AG08396 (cell line): Measurements from ENCODE around the gene C9orf43.
A peak's percentile ranks its signal among the peaks of the same experiment; 100 is the strongest.
"Not testable (repeated sequence)": the region's sequence is repeated elsewhere in the genome, so short reads cannot be mapped to it uniquely, and the experiment has no call there.

Experiments
- DNase-seq: peaks from one replicate; pipeline ENCODE4 v3.0.0; 2012; ENCODE audit warnings: low spot score, mixed read lengths

The C9orf43 gene

DNA sequence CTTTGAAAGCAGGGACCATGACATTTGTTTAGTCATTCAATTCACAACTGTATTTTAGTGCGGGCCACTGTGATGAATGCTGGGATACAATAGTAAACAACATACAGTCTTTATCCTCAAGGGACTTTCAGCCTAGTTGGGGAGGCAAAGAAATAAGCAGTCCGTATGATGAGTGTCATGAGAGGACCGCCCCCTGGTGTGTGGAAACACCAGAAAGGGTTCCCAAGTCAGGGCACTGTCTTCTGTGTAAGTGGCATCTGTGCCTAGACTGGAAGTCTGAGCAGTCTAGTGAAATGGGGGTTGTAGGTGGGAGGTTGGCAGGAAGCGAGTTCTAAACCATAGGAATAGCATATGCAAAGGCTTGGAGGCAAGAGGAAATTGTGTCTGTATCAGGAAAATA is 6.8 kb downstream of the C9orf43 start:
- DNase-seq = no peak

DNA sequence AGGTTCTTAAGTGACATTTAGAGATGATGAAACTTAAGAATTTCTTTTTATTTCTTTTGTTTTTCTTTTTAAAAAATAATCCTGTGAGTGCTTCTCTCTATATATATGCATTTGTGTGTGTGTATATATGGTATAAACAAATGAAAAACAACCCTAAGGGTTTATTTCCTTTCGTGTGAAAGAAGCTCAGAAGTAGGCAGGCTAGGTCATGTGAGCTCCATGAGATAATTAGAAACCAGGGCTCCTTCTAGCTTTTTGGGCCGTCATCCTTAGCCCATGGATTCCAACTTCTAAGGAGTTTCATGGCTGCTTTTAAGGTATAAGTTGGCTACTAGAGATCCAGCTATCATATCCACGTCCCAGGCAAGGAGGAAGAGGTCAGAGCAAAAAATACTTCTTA is 11.2 kb downstream of the C9orf43 start:
- no peak for DNase-seq

DNA sequence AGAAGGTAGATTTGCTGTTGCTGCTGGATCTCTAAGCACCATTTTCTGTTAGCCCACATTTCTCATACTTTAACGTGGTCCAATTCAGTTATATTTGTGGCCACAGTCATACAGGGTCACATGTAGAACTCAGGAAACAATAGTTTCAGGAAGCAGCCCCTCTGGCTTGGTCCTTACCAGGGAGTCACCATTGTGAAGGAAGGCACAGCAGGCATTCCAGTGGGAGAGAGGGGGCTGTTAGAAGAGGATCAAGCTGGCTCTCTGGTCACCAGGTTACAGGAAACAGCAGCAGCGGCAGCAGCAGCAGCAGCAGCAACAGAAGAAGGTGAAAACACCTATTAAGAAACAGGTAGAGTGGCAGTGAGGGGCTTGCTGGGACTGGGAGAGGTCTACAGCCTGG is 14.5 kb downstream of the C9orf43 start:
- no peak for DNase-seq

DNA sequence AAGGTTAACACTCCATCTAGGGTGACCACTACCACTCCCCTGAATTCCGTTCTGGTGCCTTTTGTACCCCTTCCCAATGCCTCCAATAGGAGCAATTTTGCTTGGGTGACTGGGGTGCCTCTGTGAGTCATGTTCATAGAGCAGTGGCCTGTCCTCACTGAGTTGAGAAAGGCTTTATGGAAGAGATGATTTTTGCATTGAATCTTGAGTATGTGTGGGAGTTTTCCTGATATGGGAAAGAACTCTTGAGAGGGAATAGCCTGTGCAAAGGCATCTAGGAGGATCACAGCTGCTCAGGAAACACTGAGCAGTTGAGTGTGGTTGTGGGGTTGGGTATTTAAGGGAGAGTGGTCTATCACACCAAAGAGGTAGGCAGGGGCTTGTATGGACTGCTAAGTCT is 16.2 kb downstream of the C9orf43 start:
- no peak for DNase-seq

DNA sequence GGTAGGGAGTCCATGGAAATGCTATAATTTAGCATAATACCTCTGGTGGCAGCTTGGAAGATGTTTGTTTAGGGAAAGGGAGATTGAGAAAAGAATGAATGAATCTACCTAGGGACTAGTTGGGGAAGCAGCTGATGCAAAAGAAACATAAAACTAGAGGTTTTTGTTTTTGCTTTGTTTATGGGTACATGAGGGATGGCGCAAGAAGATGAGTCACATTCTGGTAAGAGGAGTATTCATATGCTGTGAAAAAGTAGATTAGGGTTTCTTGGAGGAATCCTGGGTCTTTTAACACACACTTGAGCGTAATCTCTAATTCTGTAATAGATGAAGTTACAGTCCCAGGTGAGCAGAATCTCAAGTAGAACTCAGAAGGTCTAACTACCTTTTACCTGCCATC is 17.1 kb downstream of the C9orf43 start:
- DNase-seq = no peak

DNA sequence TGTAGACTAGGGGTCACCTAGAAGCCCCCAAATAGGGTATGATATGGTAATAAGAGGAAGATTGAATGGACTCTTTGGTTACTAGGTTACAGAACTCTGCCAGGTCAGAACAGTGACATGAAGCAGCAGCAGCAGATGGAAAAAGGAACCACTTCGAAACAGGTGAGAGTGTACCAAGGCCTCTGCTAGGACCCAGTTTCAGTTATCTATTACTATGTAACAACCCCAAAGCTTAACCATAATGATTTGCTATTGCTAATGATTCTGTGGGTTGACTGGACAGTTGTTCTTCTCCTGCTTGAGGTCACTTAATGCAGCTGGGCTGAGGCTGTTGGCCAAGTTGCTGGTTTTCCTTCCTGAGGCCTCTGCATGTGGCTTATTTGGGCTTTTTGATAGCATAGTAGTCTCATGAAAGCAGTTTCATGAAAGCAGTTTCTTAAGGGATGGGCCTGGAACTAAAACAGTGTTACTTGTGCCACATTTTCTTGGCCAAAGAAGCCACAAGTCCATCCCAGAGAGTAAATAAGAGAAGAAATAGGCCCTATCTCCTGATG is 17.6 kb downstream of the C9orf43 start:
- no peak for DNase-seq

DNA sequence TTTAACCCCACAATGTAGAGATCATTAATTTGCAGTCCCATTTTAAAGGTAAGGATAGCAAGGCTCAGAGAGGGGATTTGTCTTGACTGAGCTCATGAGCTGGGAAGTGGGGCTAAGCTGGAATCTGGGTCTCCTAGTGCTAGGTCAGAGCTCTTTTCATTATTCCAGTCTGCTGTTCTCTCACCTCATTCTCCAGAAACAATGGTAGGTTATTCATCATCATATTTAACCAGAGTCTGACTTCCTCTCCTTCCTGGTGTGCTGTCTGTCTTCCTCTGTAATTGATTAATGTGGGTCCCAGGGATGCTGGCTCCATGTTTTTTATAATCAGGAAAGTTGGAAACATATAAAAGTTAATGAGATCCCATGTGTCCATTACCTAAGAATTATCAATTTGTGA is 20.6 kb downstream of the C9orf43 start:
- DNase-seq = no peak

DNA sequence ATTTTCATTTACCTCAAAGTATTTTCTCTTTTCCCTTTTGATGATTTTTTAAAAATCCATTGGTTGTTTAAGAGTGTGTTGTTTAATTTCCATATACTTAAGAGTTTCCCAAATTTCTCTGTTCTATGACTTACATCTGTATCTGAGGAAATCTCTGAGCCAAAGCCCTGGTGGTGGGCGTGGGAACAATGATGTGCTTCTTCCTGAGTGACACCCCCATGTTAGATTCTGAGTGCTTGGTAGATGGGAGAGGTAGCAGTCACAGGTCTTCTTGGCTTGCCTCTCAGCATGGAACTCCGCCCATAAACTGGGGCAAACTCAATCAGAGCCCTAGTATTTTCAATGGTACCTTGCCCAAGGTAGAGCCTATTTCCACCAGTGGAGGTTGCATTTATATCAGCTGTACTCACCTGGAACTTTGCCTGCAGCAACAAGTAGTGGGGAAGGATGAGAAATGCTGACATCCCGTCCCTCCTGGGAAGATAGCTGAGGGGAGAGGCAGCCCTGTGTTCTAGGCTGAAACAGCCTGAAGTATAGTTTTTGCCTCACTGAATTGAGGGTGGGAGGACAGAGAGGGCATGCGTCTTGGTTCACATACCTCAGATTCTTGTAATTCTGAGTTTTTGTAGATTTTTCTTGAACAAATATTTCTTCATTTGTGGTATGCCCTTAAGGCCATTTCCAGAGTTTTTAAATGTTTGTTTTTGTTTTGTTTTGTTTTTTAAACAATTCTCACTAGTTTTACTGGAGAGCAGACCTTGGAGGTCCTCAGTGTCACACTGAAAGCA is 26.4 kb downstream of the C9orf43 start:
- DNase-seq = peak; percentile 39

DNA sequence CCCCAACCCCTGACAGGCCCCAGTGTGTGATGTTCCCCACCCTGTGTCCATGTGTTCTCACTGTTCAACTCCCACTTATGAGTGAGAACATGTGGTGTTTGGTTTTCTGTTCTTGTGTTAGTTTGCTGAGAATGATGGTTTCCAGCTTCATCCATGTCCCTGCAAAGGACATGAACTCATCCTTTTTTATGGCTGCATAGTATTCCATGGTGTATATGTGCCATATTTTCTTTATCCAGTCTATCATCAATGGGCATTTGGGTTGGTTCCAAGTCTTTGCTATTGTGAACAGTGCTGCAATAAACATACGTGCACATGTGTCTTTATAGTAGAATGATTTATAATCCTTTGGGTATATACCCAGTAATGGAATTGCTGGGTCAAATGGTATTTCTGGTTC is 27.2 kb downstream of the C9orf43 start:
- not testable (repeated sequence) for DNase-seq

DNA sequence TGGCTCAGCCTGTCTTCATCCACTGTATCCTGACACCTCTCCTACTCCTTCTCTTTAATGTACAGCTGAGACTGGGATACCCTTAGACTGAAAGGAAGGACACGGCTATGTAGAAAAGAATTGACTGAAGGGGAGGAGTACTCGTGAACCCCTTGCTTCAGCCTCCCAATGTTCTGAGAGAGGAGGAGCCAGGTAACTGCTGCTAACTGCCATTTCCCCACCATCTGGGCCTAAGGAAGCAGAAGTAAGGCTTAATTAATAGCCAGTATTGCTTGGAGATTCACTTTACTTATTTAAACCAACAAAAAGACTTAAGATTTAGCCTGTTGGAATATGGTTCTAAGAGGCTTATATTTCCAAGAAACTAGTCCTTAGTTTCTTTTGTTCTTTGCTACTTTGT is 34.2 kb downstream of the C9orf43 start:
- no peak for DNase-seq

DNA sequence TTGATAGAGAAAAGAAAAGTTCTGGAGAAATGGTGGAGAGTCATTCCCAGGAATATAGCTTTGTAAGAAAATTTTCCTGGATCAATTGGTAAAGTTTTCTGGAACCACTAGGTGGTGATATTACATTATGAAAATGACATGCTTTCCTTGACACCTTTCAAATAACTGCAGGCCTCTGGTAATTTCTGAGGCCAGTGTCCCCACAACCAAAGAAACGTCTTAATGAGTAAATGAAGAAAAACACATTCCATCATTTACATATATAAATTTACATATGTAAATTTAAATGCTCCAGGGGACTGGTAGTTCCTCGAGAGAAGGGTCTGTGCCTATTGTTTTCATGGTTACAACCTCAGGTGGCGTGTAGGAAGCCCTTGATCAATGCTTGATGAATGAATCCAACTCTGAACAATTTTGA is 35.8 kb downstream of the C9orf43 start:
- peak; percentile 67 for DNase-seq

DNA sequence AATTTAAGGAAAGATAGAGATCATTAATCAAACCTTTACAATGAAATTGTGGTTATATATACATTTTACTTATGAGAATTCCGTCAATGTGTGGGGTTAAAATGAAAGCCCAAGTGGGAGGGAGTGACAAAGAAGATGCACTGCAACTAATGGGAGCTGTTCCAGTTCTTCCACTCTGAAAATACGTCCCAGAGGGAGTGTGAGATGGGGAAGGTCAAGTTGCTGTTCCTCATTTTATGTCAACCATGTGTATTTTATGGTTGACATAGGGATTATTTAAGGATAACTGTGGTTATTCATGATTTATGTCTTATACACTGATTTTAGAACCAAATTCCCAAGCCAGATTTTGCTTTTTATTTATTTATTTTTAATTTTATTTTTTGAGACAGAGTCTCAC is 38.8 kb downstream of the C9orf43 start:
- no peak for DNase-seq

DNA sequence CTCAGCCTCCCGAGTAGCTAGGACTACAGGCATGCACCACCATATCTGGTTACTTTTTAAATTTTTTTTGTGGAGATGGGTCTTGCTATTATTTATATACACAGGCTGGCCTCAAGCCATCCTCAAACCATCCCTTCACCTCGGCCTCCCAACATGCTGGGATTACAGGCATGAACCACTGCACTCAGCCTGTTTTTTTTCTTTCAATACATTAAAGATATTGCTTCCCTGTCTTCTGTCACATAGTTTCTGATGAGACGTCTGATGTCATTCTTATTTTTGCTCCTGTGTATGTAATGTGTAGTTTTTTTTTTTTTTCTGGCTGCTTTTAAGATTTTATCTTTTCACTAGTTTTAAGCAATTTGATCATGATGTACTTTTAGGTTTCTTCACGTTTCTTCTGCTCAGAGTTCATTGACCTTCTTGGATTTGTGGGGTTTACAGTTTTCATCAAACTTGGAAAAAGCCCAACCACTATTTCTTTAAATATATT is 41.6 kb downstream of the C9orf43 start:
- no peak for DNase-seq

DNA sequence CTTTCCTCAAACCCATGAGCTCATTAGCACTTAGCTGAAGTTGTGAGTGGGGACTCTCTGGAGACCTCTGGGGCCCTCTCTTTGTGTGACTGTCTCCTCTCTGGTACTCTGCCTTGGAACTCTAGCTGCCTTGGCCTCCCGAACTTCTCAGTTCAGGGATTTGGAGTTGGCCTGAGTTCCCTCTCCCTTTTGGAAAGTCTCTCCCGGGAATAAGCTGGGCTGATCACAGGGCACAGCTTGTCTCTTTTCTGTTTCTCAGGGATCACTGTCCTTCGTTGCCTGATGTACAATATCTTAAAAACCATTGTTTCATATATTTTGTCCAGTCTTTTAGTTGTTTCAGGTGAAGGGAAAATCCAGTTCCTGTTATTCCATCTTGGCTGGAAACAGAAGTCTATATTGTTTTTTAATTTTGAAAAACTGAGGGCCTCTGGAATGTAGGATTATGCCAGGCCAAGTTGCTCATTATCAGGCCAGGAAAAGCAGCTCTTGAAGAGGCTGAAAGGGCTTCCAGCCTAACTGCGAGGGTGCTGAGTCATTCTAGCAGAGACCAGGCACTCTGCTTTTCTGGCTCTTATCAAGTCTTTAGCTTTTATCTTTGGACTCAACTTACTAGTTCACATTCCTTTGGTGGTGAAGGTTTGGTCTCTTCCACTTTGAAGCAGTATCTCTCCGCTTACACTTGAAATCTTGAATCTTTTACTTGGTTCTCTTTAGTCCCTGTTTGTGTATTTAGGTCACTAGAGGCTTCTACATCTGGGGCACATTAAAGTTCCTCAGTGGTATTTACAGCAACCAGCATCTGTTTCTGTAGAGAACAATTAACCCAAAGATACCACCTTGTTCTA is 44.6 kb downstream of the C9orf43 start:
- peak; percentile 80 for DNase-seq

DNA sequence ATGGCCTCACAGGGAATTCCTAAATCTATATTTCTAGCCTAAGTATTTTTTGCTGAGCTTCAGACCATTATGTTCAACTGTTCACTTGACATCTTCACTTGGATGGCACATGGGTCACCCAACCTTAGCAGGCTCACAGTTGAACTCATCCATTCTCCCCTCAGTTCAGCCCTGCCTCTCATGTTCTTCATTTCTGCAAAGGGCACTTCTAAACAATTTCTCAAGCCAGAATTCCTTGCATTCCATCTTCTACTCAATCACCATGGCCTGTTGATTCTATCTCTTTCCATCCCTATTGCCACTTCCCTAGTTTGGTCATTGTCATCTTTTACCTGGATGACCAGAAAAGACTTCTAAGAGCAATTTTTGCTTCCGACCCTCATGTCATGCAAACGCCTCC is 45.7 kb downstream of the C9orf43 start:
- peak; percentile 47 for DNase-seq

DNA sequence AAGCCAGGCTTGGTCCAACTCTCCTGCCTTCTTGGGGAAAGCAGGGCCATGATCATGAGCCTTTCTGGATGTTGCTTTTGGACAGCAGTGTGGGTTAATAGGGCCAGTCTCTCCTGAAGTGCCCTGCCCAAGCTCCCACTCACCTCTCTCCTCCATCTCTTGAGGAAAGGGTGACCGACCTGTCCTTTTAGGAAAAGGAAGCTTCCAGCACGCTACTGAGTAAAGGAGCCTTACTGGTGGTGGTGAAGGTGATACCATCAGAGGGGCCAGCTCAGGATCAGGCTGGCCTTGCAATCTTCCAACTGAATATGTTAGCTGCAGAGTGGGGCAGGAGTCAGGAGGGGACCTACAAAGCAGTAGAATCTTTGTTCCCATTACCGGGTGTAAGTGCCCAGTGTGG is 50.7 kb downstream of the C9orf43 start:
- no peak for DNase-seq

DNA sequence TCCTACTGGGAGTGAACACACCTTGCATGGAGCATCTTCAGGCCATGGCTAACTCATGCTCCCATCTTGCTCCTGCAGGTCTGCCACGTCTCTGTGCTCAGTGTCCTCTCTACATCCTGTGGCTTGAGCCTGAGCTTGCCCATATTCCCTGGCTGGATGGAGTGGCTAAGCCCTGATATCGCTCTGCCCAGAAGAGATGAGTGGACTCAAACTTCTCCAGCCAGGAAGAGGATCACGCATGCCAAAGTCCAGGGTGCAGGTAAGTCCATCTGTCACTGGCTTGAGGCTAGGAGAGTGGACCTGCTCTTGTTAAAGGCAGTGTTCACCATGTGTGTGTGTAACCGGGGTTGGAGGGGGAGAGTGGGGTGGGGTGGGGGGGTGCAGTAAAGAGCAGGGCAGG is 51.4 kb downstream of the C9orf43 start:
- no peak for DNase-seq

DNA sequence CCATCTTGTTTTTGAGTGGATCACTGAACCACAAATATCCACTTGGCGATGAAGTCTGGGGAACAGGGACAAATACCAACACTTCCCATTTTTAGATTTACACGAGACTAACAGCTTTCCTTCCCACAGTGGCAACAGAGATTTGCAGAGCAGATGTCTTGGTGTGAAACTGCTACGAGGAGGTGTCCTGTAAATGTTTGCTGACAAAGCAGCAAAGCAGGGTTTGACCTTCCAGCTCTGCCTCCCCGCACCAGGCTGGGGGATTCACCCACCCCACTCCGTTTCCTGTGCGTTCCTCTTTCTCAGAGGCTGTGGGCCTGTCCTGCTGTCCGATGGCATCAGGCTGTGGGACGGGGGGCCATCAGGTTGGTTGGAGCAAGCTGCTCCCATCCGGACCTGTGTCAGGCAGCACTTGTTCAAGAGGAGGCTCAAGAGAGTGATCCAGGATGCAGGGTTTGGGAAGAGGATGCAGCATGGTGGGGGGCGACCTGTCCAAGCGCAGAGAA is 52.3 kb downstream of the C9orf43 start:
- no peak for DNase-seq

DNA sequence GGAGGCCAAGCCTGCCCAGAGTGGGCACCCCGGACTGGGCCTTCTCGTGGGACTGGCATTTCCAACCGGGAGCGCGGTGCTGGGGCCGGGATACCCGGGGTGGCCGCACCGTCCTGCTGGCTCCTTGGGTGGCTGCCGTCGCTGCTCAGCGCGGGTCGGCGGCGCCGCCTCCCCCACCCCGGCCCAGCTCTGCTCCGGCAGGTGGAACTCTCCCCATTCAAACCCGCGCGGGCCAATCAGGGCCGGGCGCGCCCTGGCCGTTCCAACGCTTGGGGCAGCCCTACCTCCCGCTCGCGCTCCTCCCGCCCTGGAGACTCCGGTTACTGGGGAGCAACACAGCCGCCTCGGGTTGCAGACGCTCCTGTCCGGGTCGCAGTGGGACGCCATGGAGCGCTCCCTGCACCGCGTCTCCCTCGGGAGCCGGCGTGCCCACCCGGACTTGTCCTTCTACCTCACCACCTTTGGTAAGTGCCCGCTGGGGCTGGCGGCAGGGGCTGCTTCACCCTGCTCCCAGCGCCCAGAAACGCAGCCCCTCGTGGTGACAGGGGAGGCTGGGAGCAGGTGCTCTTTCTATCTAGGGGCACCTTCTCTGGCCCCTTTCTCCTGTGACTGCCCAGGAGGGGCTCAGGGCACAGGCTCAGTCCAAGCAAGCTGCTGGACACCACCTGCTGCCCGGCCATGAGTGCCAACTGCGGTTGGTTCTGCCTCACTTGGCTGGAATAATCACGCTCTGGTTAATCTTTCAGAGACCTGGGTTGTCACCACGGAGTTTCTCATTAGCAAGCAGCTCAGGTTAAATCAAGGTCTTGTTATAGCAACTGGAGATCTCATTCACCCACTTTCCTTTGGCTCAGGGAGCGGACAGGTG is 53.1 kb downstream of the C9orf43 start, which contains the start of gene RGS3:
TSS of gene RGS3 (plus strand) at position 310 of the 868 bp plus-strand sequence. CDS start at position 386, 76 bp downstream.
- peak; percentile 60 for DNase-seq

DNA sequence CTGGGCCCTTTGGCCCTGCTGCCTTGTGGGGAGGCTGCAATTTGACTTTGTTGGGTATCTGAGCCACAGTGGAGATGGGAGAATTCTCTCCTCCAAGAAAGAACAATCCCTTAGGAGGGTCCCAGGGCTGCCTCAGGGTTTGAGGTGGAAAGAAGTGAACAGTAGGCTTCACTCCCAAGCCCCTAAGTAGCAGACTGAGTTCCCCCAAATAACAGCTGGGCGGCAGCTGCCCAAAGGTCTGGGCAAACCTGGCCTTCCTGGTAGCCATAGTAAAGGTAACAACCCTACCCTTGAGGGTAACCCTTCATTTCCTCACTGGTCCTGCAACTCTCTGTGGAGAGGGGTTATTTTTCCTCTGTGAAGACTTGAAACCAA is 53.7 kb downstream of the C9orf43 start:
- no peak for DNase-seq

DNA sequence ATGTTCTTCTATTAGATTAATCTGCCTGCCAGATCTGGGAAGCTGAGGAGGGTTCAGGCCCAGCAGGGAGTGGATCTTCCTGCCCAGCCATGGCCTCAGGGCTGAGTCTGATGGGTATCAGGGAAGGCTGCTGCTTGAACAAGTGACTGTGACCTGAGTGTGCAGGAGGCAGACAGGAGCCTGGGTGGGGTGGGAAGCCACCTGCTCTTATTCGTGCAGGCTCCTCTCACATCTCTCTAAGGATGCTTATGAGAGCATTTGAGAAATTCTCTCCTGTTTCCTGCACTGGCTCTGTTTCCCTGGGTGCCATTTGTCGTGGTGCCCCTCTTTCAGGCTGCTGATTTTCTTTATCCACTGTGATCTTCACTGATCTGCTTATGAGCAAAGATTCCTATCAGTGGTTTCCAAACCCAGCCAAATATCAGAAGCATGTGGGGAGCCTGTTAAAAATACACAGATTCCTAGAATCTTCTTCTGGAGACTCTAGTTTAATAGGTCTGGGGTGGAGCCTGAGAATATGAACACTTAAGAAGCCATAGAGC is 55.1 kb downstream of the C9orf43 start:
- DNase-seq = no peak
